Measurements from ENCODE around the gene PLSCR3. TPM values are rescaled to one million over a fixed set of nuclear protein-coding genes. Genes with fewer than 3 reads are reported as not detected.

Gene PLSCR3
- 29.7 TPM for total RNA-seq

DNA sequence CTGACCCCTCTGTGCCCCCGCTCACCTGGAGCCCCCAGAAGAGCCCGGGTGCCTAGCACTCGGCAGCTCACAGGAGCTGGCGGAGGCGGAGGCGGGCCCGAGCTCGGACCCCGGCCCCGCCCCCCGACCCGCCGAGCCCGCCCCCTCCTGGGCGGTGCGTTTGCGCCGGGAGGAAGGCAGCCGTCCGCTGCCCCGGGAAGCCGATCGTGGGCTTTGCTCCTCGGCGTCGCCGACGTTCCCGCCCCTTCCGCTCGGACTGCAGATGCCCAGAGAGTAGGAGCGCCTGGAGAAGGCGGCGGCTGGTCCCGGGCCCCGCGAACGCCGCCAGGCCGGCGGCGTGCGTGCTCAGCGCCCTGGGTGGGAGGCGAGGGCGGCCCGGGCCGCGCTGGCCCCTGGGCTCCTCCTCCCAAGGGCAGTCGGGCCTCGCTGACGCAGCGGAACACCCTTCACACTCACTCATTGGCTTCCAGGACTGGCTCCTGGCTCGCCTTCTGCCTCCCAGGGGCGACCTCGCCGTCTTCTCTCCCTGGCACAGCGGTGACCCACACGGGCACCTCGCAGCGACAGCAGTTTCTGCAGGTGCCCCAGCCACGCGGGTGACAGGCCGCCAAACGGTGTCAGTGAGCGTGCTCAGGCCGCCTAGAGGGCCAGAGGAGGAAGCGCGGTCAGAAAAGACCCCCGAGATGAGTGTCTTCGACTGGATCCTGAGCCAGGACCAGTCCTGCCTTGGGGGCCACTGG, at the start of gene PLSCR3:
Gene PLSCR3, minus strand, starts transcription at position 74 of the 740 bp plus-strand sequence. CDS start 415 bp downstream, outside the sequence.

DNA sequence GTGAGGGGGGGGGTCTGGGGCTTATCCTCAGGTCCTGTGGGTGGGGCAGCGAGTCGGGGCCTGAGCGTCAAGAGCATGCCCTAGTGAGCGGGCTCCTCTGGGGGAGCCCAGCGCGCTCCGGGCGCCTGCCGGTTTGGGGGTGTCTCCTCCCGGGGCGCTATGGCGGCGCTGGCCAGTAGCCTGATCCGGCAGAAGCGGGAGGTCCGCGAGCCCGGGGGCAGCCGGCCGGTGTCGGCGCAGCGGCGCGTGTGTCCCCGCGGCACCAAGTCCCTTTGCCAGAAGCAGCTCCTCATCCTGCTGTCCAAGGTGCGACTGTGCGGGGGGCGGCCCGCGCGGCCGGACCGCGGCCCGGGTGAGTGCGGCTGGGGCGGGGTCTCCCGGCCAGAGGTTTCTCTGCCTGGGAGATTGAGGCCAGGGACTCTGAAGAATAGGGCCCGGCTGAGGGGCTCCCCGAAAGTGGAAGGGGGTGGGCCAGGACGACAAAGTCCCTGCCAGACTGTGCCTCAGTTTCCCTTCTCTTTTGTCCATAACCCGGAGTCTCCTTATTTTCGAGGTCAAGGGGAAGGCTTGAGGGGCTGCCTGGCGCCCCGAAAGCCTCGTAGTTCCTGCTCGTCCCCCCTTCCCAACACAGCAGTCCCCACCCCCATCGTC, 45.3 kb upstream of the PLSCR3 start, which contains the start of gene FGF11:
Gene FGF11, plus strand, starts transcription at position 51 of the 651 bp plus-strand sequence. Its CDS starts 109 bp downstream, at position 160.

DNA sequence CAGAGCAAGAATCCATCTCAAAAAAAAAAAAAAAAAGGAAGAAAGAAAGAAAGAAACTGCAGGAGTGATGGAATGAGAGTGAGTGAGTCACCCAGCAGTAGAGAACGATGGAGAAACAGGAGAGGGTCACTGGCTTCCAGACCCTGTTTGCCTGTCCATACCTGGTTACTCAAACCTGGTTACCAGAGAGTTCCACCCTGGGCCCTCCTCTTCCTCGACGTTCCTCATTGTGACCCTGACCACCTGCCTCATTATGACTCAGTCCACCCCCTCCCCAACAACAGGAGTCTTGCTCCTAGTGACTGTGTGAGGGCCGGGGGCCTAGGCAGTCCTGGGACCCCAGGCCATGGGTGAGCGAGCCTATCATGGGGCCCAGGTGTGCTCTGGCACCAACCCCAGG, 34.2 kb upstream of the PLSCR3 start, which contains the start of gene SPEM3:
Gene SPEM3, plus strand, starts transcription at position 301 of the 400 bp plus-strand sequence. Its CDS starts 46 bp downstream, at position 347.

DNA sequence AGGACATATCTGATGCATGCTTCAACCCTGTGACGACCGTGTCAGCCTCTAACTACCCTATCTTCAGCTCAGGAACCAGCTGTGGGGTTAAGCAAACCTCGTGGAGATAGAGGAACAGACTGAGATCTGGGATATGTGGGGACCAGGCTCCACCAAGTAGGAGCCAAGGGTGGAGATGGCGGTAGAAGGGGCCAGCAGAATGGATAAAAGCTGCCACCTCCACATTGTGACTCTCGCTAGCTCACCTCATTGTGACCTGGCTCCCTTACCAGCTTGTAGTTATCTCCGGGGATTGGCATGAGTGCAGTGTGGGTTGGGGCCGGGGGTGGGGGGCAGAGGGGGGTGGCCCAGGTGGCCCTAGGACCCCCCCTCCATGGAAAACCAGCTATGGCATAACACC, 31.0 kb upstream of the PLSCR3 start, which contains the start of gene SPEM2:
Gene SPEM2, plus strand, starts transcription at position 301 of the 400 bp plus-strand sequence. Its CDS starts 73 bp downstream, at position 374.

DNA sequence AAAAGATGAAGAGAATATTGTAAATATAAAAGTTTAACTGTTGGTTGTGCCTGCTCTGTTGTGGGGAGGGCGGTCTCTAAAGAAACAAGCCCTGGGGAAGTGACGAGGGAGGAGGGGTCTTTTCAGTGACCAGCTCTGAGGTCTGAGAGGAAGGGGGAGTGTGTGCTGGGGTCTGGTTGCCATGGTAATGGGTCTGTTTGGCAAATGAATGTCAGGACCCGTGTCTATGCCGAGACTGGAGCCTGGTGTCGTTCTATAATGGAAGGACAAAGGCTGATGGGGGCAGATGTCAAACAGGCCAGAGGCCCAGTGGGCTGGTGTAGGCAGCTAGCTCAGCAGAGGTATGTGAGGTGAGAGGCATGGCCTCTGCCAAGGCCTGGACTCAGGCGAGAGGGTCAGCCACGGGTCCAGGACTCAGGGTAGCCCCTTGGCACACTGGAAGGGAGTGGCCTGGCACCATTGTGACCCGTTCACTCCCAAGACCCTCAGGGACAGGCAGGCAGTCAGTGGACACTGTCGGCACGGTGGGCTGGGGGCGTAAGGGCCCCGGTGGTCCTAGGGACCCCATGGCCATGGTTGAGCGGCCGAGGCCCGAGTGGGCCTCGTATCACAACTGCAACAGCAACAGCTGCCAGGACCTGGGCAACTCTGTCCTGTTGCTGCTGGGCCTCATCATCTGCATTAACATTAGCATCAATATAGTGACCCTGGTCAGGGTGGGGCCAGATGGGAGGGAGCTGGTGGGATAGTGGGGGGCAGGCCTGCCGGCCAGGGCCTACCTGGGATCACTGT, 25.7 kb upstream of the PLSCR3 start, which contains the start of gene SPEM1:
Gene SPEM1, plus strand, starts transcription at position 506 of the 792 bp plus-strand sequence. Its CDS starts 61 bp downstream, at position 567.

DNA sequence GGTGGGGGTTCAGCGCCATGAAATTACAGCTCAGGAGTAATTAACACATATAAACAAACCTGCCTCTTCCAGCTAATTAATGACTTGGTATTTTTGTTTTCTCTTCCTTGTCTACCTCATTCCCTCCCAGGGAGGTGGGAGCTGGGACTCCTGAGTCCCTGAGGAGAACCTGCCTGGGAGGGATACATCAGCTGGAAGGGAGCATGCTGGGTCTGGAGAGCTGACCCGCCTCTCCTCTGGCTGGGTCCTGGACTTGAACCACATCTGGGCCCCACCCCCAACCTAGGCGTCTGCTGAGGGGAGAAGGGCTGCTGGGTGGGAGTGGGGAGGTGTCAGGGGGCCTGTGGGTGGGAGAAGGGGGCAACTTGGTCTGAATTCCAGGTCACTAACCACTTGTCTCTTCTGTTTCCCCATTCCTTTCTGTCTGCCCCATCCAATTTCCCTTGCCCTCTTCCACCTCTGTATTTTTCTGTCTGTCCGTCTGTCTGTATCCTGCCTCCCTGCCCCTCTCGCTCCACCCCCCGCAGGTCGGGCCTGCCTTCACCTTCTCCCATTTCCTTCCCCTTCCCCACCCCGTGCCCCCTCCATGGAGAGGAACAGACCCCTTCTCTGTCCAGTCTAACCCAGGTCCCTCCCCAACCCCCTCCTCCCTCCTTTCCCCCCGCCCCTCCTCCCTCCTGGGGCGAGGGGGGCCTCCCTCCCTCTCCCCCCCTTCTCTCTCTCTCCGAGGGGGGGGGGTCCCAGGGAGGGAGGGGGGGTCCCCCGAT, 13.3 kb upstream of the PLSCR3 start, which contains the start of gene NLGN2:
Gene NLGN2, plus strand, starts transcription at position 361 of the 767 bp plus-strand sequence. CDS start 411 bp downstream, outside the sequence.

DNA sequence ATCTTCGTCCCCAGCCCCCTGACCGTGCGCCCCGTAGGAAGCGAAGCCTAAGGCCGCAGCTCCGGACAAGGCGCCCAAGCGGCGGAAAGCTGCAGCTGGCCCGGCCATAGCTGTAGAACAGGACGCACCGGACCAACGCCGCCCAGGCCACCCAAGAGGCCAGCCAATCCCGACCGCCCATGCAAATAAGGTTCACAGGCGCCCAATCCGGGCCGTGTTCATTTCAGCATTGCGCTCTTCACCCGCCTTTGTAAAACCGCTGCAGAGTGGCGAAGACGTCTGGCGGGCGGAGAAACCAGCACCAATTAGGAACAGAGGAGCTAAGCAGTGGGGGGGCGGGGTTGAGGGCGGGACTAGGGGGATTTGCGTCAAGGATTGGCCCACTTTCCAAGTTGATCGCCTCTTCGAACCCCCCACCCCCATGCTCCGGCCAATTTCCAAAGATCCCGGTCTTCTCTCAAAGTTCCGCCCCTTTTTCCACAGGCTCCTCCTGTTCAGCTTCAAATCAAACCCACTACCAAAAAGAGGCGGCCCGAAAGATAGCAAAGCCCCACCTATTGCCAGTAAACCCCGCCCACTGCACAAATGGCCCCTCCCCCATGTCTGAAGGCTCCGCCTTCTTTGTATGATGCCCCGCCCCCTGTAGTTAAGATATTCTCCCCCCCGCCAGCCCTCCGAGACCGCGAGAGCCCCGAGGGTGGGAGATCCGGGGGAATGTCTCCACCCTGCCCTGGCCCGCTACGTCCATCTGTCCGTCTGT, 9.8 kb upstream of the PLSCR3 start, which contains the start of gene TMEM256:
Gene TMEM256, minus strand, starts transcription at position 121 of the 760 bp plus-strand sequence. Its CDS starts 13 bp downstream, at position 108.

DNA sequence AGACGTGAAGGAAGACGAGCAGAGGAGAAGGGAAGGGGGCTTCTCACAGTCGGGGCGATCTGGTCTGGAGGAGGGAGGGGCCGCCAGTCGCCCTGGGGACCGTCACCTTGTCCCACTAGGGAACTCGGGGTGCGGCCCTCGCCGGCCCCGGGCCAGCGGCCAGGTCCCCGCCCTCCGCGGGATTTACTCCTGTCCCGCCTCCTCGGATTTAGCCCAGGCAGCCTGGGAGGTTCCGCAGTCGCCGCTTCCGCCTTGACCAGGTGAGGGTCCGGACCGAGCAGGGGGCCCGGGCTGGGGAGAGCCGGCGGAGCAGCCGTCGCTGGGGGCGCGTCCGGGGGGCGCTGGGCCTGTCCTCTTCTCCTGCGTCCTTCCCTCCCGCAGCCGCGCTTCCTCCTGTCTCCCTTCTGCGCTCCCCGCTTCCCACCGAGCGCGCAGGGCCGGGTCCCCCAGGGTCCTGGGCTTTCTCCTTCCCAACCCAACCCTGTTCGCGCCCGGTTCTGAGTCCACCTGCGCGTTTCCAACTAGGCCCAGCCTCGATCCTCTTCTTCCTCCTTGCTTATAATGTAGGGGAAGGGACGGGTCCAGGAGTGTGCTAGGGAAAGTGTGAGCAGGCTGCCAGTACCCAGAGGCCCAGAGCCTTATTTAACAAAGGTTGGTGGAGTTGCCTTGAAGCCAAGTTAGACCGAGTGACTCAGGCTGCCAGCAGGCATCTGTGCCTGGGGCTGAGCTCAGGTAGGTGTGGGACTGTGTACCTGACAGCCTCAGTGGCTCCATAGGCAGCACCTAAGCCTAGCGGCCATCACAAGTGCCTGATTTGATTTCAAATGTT, 13.3 kb downstream of the PLSCR3 start, which contains the start of gene TNK1:
Gene TNK1, plus strand, starts transcription at position 235 of the 829 bp plus-strand sequence. CDS start 1,838 bp downstream, outside the sequence.

DNA sequence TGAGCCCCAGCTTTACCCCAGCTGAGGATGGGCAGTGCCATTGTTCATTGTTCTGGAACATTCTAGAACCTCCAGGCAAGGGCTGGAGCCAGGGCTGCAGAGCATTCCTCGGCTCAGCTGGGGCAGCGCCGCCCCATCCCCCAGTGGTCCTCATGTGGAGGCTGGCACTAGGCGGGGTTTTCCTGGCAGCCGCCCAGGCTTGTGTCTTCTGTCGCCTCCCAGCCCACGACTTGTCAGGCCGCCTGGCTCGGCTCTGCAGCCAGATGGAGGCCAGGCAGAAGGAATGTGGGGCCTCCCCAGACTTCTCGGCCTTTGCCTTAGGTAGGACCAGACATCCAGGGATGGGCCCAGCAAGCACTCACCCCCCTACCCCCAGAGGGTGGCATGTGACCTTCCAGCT, 39.3 kb downstream of the PLSCR3 start, which contains the start of gene TMEM95:
Gene TMEM95, plus strand, starts transcription at position 104 of the 400 bp plus-strand sequence. Its CDS starts 49 bp downstream, at position 153.

DNA sequence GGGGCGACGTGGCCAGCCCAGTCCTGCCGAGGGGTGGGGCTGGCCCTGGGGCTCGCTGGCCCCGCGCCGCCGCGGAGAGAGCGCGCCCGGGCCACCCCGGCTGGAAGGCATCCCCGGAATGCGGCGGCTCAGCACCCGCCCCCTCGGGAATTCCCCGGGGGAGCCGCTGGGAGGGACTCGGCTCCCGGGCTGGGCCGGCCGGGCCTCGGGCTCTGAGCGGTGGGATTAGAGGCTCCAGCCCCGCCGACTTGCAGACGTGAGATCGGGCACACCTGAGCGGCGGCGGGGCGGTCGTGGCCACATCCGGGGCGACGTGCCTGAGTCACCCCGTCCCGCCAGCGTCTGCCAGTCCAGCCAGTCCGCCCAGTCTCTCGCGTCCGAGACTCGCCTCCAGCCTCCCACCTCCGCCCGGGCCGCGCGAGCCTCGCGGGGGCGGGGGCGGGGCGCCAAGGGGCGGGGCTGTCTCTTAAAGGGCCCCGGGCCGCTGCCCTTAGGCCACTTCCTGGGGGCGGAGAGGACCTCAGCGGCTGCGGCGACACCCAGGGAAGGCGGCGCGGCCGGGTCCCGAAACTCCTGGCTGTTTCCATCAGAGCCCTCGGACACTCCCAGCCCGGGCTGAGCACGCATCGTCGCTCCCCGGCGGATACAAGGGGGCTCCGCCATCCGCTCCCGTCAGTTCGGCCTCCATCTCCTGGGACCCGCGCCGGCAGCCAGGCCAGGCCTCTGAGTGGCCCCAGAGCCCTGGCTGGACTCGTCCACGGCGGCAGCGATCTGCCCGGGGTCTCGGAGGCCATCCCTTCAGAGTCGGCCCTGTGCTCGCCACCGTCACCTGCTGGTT, 42.4 kb downstream of the PLSCR3 start, which contains the start of gene KCTD11:
Gene KCTD11, plus strand, starts transcription at position 498 of the 838 bp plus-strand sequence.

Other genes starting within 250 kb of the PLSCR3 start
- gene ASGR1, start 215.2 kb downstream of the PLSCR3 start, total RNA-seq = 12.5 TPM
- gene DLG4, start 174.7 kb downstream of the PLSCR3 start, total RNA-seq = 155 TPM
- 147 TPM for gene ACADVL, start 174.6 kb downstream of the PLSCR3 start, total RNA-seq
- 81.4 TPM for gene DVL2, start 160.0 kb downstream of the PLSCR3 start, total RNA-seq
- 25.7 TPM for gene PHF23, start 155.1 kb downstream of the PLSCR3 start, total RNA-seq
- 103 TPM for gene GABARAP, start 152.1 kb downstream of the PLSCR3 start, total RNA-seq
- 34.1 TPM for gene CTDNEP1, start 142.8 kb downstream of the PLSCR3 start, total RNA-seq
- 26.6 TPM for gene ELP5, start 142.3 kb downstream of the PLSCR3 start, total RNA-seq
- gene CLDN7, start 132.0 kb downstream of the PLSCR3 start, total RNA-seq = not detected
- not detected for gene SLC2A4, start 112.8 kb downstream of the PLSCR3 start, total RNA-seq
- gene YBX2, start 99.9 kb downstream of the PLSCR3 start, total RNA-seq = 2.5 TPM
- gene EIF5A, start 86.9 kb downstream of the PLSCR3 start, total RNA-seq = 132 TPM
- gene GPS2, start 79.2 kb downstream of the PLSCR3 start, total RNA-seq = 59.8 TPM
- 61.0 TPM for gene NEURL4, start 65.2 kb downstream of the PLSCR3 start, total RNA-seq
- gene ACAP1, start 58.0 kb downstream of the PLSCR3 start, total RNA-seq = not detected
- gene KCTD11, start 42.4 kb downstream of the PLSCR3 start, total RNA-seq = 2.5 TPM
- gene TMEM95, start 39.4 kb downstream of the PLSCR3 start, total RNA-seq = not detected
- gene TNK1, start 13.4 kb downstream of the PLSCR3 start, total RNA-seq = 1.3 TPM
- gene TMEM256, start 9.6 kb upstream of the PLSCR3 start, total RNA-seq = 42.9 TPM
- 22.8 TPM for gene NLGN2, start 13.3 kb upstream of the PLSCR3 start, total RNA-seq
- not detected for gene SPEM1, start 25.8 kb upstream of the PLSCR3 start, total RNA-seq
- gene SPEM2, start 31.1 kb upstream of the PLSCR3 start, total RNA-seq = not detected
- gene SPEM3, start 34.3 kb upstream of the PLSCR3 start, total RNA-seq = not detected
- gene TMEM102, start 40.9 kb upstream of the PLSCR3 start, total RNA-seq = 1.9 TPM
- 13.1 TPM for gene FGF11, start 45.0 kb upstream of the PLSCR3 start, total RNA-seq
- 15.3 TPM for gene CHRNB1, start 50.5 kb upstream of the PLSCR3 start, total RNA-seq
- gene ZBTB4, start 85.1 kb upstream of the PLSCR3 start, total RNA-seq = 20.0 TPM
- gene SLC35G6, start 86.9 kb upstream of the PLSCR3 start, total RNA-seq = not detected
- 106 TPM for gene POLR2A, start 89.8 kb upstream of the PLSCR3 start, total RNA-seq
- gene TNFSF12, start 154.5 kb upstream of the PLSCR3 start, total RNA-seq = 6.6 TPM
- 0.94 TPM for gene TNFSF13, start 164.2 kb upstream of the PLSCR3 start, total RNA-seq
- gene SENP3, start 167.4 kb upstream of the PLSCR3 start, total RNA-seq = 67.6 TPM
- gene CD68, start 185.1 kb upstream of the PLSCR3 start, total RNA-seq = 1.6 TPM
- 36.6 TPM for gene MPDU1, start 189.3 kb upstream of the PLSCR3 start, total RNA-seq
- gene SOX15, start 195.6 kb upstream of the PLSCR3 start, total RNA-seq = 1.6 TPM
- gene FXR2, start 220.4 kb upstream of the PLSCR3 start, total RNA-seq = 52.9 TPM
- gene SAT2, start 233.3 kb upstream of the PLSCR3 start, total RNA-seq = 32.2 TPM
- not detected for gene SHBG, start 235.6 kb upstream of the PLSCR3 start, total RNA-seq

Data from parietal lobe (tissue), 1 donor.